ENCODE data around the gene VIPR2.

GRCh38 chr7:159103382-159104187, 41.1 kb downstream of the VIPR2 start:
- TF ChIP-seq, protein P1, sequence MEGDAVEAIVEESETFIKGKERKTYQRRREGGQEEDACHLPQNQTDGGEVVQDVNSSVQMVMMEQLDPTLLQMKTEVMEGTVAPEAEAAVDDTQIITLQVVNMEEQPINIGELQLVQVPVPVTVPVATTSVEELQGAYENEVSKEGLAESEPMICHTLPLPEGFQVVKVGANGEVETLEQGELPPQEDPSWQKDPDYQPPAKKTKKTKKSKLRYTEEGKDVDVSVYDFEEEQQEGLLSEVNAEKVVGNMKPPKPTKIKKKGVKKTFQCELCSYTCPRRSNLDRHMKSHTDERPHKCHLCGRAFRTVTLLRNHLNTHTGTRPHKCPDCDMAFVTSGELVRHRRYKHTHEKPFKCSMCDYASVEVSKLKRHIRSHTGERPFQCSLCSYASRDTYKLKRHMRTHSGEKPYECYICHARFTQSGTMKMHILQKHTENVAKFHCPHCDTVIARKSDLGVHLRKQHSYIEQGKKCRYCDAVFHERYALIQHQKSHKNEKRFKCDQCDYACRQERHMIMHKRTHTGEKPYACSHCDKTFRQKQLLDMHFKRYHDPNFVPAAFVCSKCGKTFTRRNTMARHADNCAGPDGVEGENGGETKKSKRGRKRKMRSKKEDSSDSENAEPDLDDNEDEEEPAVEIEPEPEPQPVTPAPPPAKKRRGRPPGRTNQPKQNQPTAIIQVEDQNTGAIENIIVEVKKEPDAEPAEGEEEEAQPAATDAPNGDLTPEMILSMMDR (IDR thresholded peaks at IDR 0.05), result no peak
- no peak for TF ChIP-seq POLR2A (IDR thresholded peaks at IDR 0.05)
